IMR-90 (cell line): Measurements from ENCODE around the gene C10orf71. TPM values are rescaled to one million over a fixed set of nuclear protein-coding genes. Genes with fewer than 3 reads are reported as not detected.

Experiments
- ATAC-seq: fragments of 200-7000 bp; cut with Tn5 transposase; 2 replicates; pipeline ENCODE4 v1.9.1; 2020; ENCODE audit warnings: low read depth, mild to moderate bottlenecking, moderate library complexity
- BruUV-seq: library from RNA; stranded (reverse); fragments of 400-500 nt; replicated peaks from 2 replicates; lab custom pipeline; 2021; lab: Mats Ljungman, UMichigan
- CTCF ChIA-PET: fragments of 300-600 bp; formaldehyde crosslinking; extraction: SDS; loops from one replicate; lab custom pipeline; 2021; ENCODE audit warnings: antibody characterized with exemption; lab: Yijun Ruan, JAX
- POLR2A ChIA-PET: fragments of 300-600 bp; sonication (Branson Sonifier 250); formaldehyde crosslinking; loops from one replicate; lab custom pipeline; 2022; ENCODE audit warnings: antibody characterized with exemption; ENCODE audit not compliant: unreplicated experiment; lab: Charles Lee
- DNase-seq: peaks from one replicate; pipeline ENCODE4 v3.0.0; 2013
- H2AFZ ChIP-seq: replicated peaks from 2 replicates; pipeline ENCODE3; 2013; ENCODE audit warnings: low read length, mild to moderate bottlenecking; ENCODE audit not compliant: poor library complexity
- H2AK5ac ChIP-seq: 2 replicates; pipeline ENCODE4 v1.6.1; 2013; ENCODE audit warnings: low read depth, low read length, inconsistent platforms
- H2AK9ac ChIP-seq: replicated peaks from 2 replicates; pipeline ENCODE3; 2013; ENCODE audit warnings: mild to moderate bottlenecking, low read depth, low read length, moderate library complexity; ENCODE audit not compliant: poor library complexity
- H2BK120ac ChIP-seq: 2 replicates; pipeline ENCODE4 v1.6.1; 2013; ENCODE audit warnings: low read depth, low read length, inconsistent platforms
- H2BK15ac ChIP-seq: 3 replicates; pipeline ENCODE4 v1.6.1; 2013; ENCODE audit warnings: low read depth, low read length, inconsistent platforms
- H2BK20ac ChIP-seq: 2 replicates; pipeline ENCODE4 v1.6.1; 2013; ENCODE audit warnings: low read depth, mild to moderate bottlenecking, inconsistent platforms, low read length, moderate library complexity
- H2BK5ac ChIP-seq: 2 replicates; pipeline ENCODE4 v1.6.1; 2013; ENCODE audit warnings: mild to moderate bottlenecking, low read depth, low read length, inconsistent platforms; ENCODE audit not compliant: poor library complexity, severe bottlenecking
- H3K14ac ChIP-seq: replicated peaks from 2 replicates; pipeline ENCODE4 v1.6.1; 2013; ENCODE audit warnings: low read depth, low read length, inconsistent platforms
- H3K18ac ChIP-seq: 2 replicates; pipeline ENCODE4 v1.6.1; 2013; ENCODE audit warnings: low read depth, low read length, control low read depth
- H3K23ac ChIP-seq: 2 replicates; pipeline ENCODE4 v1.6.1; 2013; ENCODE audit warnings: low read depth, low read length, inconsistent platforms
- H3K27ac ChIP-seq: 2 replicates; pipeline ENCODE4 v1.5.1; 2013; ENCODE audit warnings: mild to moderate bottlenecking, control low read depth, low read length; ENCODE audit not compliant: insufficient read depth
- H3K27me3 ChIP-seq: 2 replicates; pipeline ENCODE4 v1.6.1; 2013; ENCODE audit warnings: low read length; ENCODE audit not compliant: control insufficient read depth, insufficient read depth
- H3K36me3 ChIP-seq: 2 replicates; pipeline ENCODE4 v1.6.1; 2013; ENCODE audit warnings: low read length, mixed read lengths; ENCODE audit not compliant: control insufficient read depth, insufficient read depth
- H3K4ac ChIP-seq: 2 replicates; pipeline ENCODE4 v1.6.1; 2013; ENCODE audit warnings: low read depth, low read length, inconsistent platforms
- H3K4me1 ChIP-seq: 2 replicates; pipeline ENCODE4 v1.6.1; 2013; ENCODE audit warnings: low read length, mixed read lengths; ENCODE audit not compliant: control insufficient read depth, insufficient read depth
- H3K4me2 ChIP-seq: 2 replicates; pipeline ENCODE4 v1.6.1; 2013; ENCODE audit warnings: low read depth, mild to moderate bottlenecking, control low read depth, low read length, moderate library complexity
- H3K4me3 ChIP-seq: 2 replicates; pipeline ENCODE4 v1.5.1; 2013; ENCODE audit warnings: low read depth, mild to moderate bottlenecking, control low read depth, low read length, moderate library complexity; ENCODE audit not compliant: insufficient read depth
- H3K56ac ChIP-seq: 2 replicates; pipeline ENCODE4 v1.6.1; 2013; ENCODE audit warnings: low read length, inconsistent platforms; ENCODE audit not compliant: insufficient read depth; ENCODE audit errors: extremely low read depth
- H3K79me1 ChIP-seq, 2 experiments: 2 replicates each; pipeline ENCODE4 v1.6.1; 2013; ENCODE audit warnings: low read length in 2 of 2, inconsistent platforms in 1 of 2, low read depth in 1 of 2
- H3K9ac ChIP-seq: 2 replicates; pipeline ENCODE4 v1.6.1; 2013; ENCODE audit warnings: low read depth, low read length, control low read depth
- H3K9me1 ChIP-seq: 2 replicates; pipeline ENCODE4 v1.6.1; 2013; ENCODE audit warnings: low read length, inconsistent platforms; ENCODE audit not compliant: insufficient read depth
- H3K9me3 ChIP-seq: 2 replicates; pipeline ENCODE4 v1.6.1; 2013; ENCODE audit warnings: low read length; ENCODE audit not compliant: control insufficient read depth, insufficient read depth
- H4K20me1 ChIP-seq: 2 replicates; pipeline ENCODE4 v1.6.1; 2013; ENCODE audit warnings: low read length, inconsistent platforms; ENCODE audit not compliant: insufficient read depth
- H4K5ac ChIP-seq: 2 replicates; pipeline ENCODE4 v1.6.1; 2013; ENCODE audit warnings: mild to moderate bottlenecking, low read depth, low read length, control low read depth
- H4K8ac ChIP-seq, 2 experiments: 2 replicates each; pipeline ENCODE4 v1.6.1; 2013; ENCODE audit warnings: low read depth in 2 of 2, low read length in 2 of 2, control low read depth in 1 of 2, inconsistent platforms in 1 of 2
- H4K91ac ChIP-seq: 2 replicates; pipeline ENCODE4 v1.6.1; 2013; ENCODE audit warnings: low read depth, low read length, inconsistent platforms; ENCODE audit not compliant: insufficient read depth
- BHLHE40 ChIP-seq: fragments of 150-350 bp; IDR thresholded peaks from 2 replicates; pipeline ENCODE4 v1.6.1; 2016; ENCODE audit warnings: mild to moderate bottlenecking, low read depth, low read length
- CEBPB ChIP-seq: IDR thresholded peaks from 2 replicates; pipeline ENCODE4 v1.6.1; 2012; ENCODE audit warnings: low read depth, low read length, improper control_type of control experiment
- CHD1 ChIP-seq: IDR thresholded peaks from 2 replicates; pipeline ENCODE4 v1.6.1; 2012; ENCODE audit warnings: low read depth, low read length, improper control_type of control experiment
- CTCF ChIP-seq: conservative IDR thresholded peaks from 2 replicates; pipeline ENCODE4 v1.5.1; 2012; ENCODE audit warnings: mild to moderate bottlenecking, low read depth, low read length, improper control_type of control experiment
- ELK1 ChIP-seq: fragments of 150-350 bp; IDR thresholded peaks from 2 replicates; pipeline ENCODE4 v1.6.1; 2016; ENCODE audit warnings: low read depth, mild to moderate bottlenecking, low read length, moderate library complexity, borderline replicate concordance
- FOS ChIP-seq: fragments of 150-350 bp; IDR thresholded peaks from 2 replicates; pipeline ENCODE4 v1.6.1; 2016; ENCODE audit warnings: low read depth, low read length
- MAFK ChIP-seq: IDR thresholded peaks from 2 replicates; pipeline ENCODE4 v1.6.1; 2012; ENCODE audit warnings: low read depth, low read length, improper control_type of control experiment
- MAZ ChIP-seq: IDR thresholded peaks from 2 replicates; pipeline ENCODE4 v1.6.1; 2012; ENCODE audit warnings: low read depth, mild to moderate bottlenecking, low read length, improper control_type of control experiment, moderate library complexity, borderline replicate concordance
- MXI1 ChIP-seq: IDR thresholded peaks from 2 replicates; pipeline ENCODE4 v1.6.1; 2012; ENCODE audit warnings: low read depth, mild to moderate bottlenecking, low read length, moderate library complexity, borderline replicate concordance
- NFE2L2 ChIP-seq: fragments of 150-350 bp; IDR thresholded peaks from 2 replicates; pipeline ENCODE4 v1.6.1; 2016; ENCODE audit warnings: low read depth, mild to moderate bottlenecking, low read length
- POLR2A ChIP-seq: IDR thresholded peaks from 2 replicates; pipeline ENCODE4 v1.6.1; 2012; ENCODE audit warnings: mild to moderate bottlenecking, low read depth, low read length
- RAD21 ChIP-seq: IDR thresholded peaks from 2 replicates; pipeline ENCODE4 v1.6.1; 2012; ENCODE audit warnings: low read length, improper control_type of control experiment
- RCOR1 ChIP-seq: IDR thresholded peaks from 2 replicates; pipeline ENCODE4 v1.6.1; 2012; ENCODE audit warnings: mild to moderate bottlenecking, low read length, improper control_type of control experiment; ENCODE audit not compliant: insufficient replicate concordance
- RFX5 ChIP-seq: IDR thresholded peaks from 2 replicates; pipeline ENCODE4 v1.8.0; 2012; ENCODE audit warnings: low read depth, mild to moderate bottlenecking, low read length, moderate library complexity
- SMC3 ChIP-seq: fragments of 150-350 bp; IDR thresholded peaks from 2 replicates; pipeline ENCODE4 v1.6.1; 2016; ENCODE audit warnings: low read depth, mild to moderate bottlenecking, antibody characterized with exemption, low read length, moderate library complexity
- USF2 ChIP-seq: fragments of 150-350 bp; IDR thresholded peaks from 2 replicates; pipeline ENCODE4 v1.6.1; 2017; ENCODE audit warnings: mild to moderate bottlenecking, antibody characterized with exemption, low read length, low read depth
- WGBS, 2 experiments: methylation state at CpG; one replicate each; pipeline versions ENCODE4 v1.1.5 to v1.1.7; 2013; ENCODE audit warnings: missing lambda C conversion rate in 2 of 2; ENCODE audit not compliant: insufficient read length in 1 of 2; ENCODE audit errors: extremely low coverage in 2 of 2; 5-methylcytosine and 5-hydroxymethylcytosine counted together
- dilution Hi-C: fragments of 300-500 bp; cut with HindIII; formaldehyde crosslinking; loops from one replicate; pipeline ENCODE4 v1.14.3; 2018; ENCODE audit warnings: low sequenced_read_pairs; ENCODE audit not compliant: unreplicated experiment
- in situ Hi-C: fragments of 300-500 bp; cut with MboI; formaldehyde crosslinking; loops from 3 replicates; pipeline ENCODE4 v1.14.3; 2019; ENCODE audit warnings: low sequenced_read_pairs, inconsistent platforms, mixed read lengths
- intact Hi-C: fragments of 100-400 bp; cut with micrococcal nuclease; formaldehyde crosslinking; loops from 2 replicates; pipeline ENCODE4 v1.10.0; 2022
- polyA plus RNA-seq, 3 experiments: library from polyadenylated mRNA; depleted of rRNA; stranded (reverse); fragments of >200 nt; gene quantifications; 2 replicates each; pipeline ENCODE4 v1.2.3, GENCODE V29; 2012; ENCODE audit warnings: low replicate concordance in 1 of 3
- total RNA-seq: library from RNA; depleted of rRNA; stranded (reverse); fragments of >200 nt; gene quantifications from 2 replicates; pipeline ENCODE4 v1.2.3, GENCODE V29; 2012

The C10orf71 gene
- total and polyA plus RNA-seq, 2 of the 4 experiments (the other 2 are of a cell fraction) = not detected

GRCh38 chr10:49371967-49372366 is 73.0 kb downstream of the C10orf71 start:
- no peak overlapping the region for H3K23ac ChIP-seq
- H2AK5ac ChIP-seq = no peak overlapping the region
- H4K5ac ChIP-seq = no peak overlapping the region
- no peak overlapping the region for H3K9ac ChIP-seq
- POLR2A ChIA-PET = no interaction called here
- no peak overlapping the region for H3K4me2 ChIP-seq
- intact Hi-C loops = no loop called here
- no peaks in the 10 kb centered on the region for H4K20me1 ChIP-seq
- ATAC-seq (no peak), DNase-seq (no peak)
- in situ Hi-C loops = no loop called here
- no peak overlapping the region for H2BK5ac ChIP-seq
- BruUV-seq = no TSS peak
- no peak overlapping the region for H3K14ac ChIP-seq
- no peaks in the 10 kb centered on the region for H3K9me1 ChIP-seq
- H2BK120ac ChIP-seq = no peak overlapping the region
- H2AK9ac ChIP-seq = no peak overlapping the region
- no peak overlapping the region for H2BK20ac ChIP-seq
- H4K91ac ChIP-seq = no peak overlapping the region
- H2AFZ ChIP-seq = no peak overlapping the region
- dilution Hi-C loops = no loop called here
- no peak overlapping the region for H2BK15ac ChIP-seq
- H3K9me3 ChIP-seq = no peaks in the 10 kb centered on the region
- peaks cover 21% of the 10 kb centered on the region for H3K27me3 ChIP-seq
- TF ChIP-seq CEBPB = no peak
- no peak for TF ChIP-seq SMC3
- no peak for TF ChIP-seq USF2
- TF ChIP-seq CHD1 = no peak
- TF ChIP-seq RAD21 = no peak
- TF ChIP-seq ELK1 = no peak
- no peak for TF ChIP-seq CTCF
- no peak for TF ChIP-seq NFE2L2
- TF ChIP-seq MAFK = no peak
- TF ChIP-seq BHLHE40 = no peak
- TF ChIP-seq POLR2A = no peak
- no peak for TF ChIP-seq MAZ
- no peak for TF ChIP-seq RCOR1
- no peak for TF ChIP-seq FOS
- no peak for TF ChIP-seq RFX5
- TF ChIP-seq MXI1 = no peak
- H3K4ac ChIP-seq = no peak overlapping the region
- no peaks in the 10 kb centered on the region for H3K79me1 ChIP-seq
- CTCF ChIA-PET = no interaction called here
- H3K18ac ChIP-seq = no peak overlapping the region
- H3K36me3 ChIP-seq = no peaks in the 10 kb centered on the region
- no peak overlapping the region for H4K8ac ChIP-seq
- WGBS, 2 experiments = no CpG with 5 or more reads among the region's 3 CpGs
- no peaks in the 10 kb centered on the region for H3K4me1 ChIP-seq
- H3K4me3 ChIP-seq = no peak overlapping the region
- no peak overlapping the region for H3K56ac ChIP-seq
- no peak overlapping the region for H3K27ac ChIP-seq
